Measurements from ENCODE around the gene CACNA2D4. TPM values are rescaled to one million over a fixed set of nuclear protein-coding genes. Genes with fewer than 3 reads are reported as not detected.

CACNA2D4 gene
- total RNA-seq, 1 donor from 2014 or later = not detected

DNA sequence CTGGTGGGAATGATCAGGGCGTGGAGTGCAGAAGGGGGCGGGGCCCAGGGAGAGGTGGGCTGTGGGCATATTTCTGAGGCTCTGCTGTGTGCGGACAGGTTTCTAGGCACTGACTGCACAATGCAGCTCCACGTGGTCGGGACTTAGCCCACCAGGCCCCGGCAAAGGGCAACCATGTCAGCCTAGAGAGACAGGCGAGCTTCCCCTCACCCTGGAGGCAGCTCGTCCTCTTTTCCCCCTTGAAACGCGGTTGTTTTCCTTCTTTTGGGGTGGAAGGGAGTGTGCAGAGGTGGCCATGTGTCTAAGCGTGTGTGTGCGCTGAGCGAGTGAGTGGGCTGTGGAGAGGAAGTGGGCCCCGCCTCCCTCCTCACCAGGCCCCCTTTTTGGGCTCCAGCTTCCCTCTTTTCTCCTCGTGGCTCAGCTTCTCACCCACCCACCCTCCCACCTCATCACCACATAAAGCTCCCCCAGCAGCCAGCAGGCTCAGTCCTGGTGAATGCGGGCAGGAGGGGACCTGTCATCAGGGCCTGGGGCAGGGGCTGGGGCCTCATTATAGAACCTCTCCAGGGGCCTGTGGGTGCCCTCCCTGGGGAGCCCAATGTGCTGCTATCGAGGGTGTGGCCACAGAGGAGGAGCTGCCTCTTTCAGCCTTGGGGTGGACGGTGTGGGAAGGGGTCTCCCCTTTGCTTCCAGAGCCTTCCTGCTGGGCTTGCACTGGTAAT lies 76.1 kb downstream of the CACNA2D4 start:
- TF ChIP-seq, protein P1, sequence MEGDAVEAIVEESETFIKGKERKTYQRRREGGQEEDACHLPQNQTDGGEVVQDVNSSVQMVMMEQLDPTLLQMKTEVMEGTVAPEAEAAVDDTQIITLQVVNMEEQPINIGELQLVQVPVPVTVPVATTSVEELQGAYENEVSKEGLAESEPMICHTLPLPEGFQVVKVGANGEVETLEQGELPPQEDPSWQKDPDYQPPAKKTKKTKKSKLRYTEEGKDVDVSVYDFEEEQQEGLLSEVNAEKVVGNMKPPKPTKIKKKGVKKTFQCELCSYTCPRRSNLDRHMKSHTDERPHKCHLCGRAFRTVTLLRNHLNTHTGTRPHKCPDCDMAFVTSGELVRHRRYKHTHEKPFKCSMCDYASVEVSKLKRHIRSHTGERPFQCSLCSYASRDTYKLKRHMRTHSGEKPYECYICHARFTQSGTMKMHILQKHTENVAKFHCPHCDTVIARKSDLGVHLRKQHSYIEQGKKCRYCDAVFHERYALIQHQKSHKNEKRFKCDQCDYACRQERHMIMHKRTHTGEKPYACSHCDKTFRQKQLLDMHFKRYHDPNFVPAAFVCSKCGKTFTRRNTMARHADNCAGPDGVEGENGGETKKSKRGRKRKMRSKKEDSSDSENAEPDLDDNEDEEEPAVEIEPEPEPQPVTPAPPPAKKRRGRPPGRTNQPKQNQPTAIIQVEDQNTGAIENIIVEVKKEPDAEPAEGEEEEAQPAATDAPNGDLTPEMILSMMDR (IDR thresholded peaks at IDR 0.05; ENCODE audit: partially characterized antibody, unreplicated experiment) = no peak
- Mint-ChIP-seq H3K27ac (ENCODE audit: unreplicated experiment) (no peak overlapping the region), H3K9me3 (ENCODE audit: unreplicated experiment) (no peaks in the 10 kb centered on the region), H3K4me3 (ENCODE audit: unreplicated experiment) (no peak overlapping the region), H3K27me3 (ENCODE audit: unreplicated experiment) (peaks cover 3% of the 10 kb centered on the region), H3K36me3 (ENCODE audit: unreplicated experiment) (no peaks in the 10 kb centered on the region), H3K4me1 (ENCODE audit: low read depth, unreplicated experiment) (peaks cover 10% of the 10 kb centered on the region)
- peak; percentile 15 for DNase-seq

DNA sequence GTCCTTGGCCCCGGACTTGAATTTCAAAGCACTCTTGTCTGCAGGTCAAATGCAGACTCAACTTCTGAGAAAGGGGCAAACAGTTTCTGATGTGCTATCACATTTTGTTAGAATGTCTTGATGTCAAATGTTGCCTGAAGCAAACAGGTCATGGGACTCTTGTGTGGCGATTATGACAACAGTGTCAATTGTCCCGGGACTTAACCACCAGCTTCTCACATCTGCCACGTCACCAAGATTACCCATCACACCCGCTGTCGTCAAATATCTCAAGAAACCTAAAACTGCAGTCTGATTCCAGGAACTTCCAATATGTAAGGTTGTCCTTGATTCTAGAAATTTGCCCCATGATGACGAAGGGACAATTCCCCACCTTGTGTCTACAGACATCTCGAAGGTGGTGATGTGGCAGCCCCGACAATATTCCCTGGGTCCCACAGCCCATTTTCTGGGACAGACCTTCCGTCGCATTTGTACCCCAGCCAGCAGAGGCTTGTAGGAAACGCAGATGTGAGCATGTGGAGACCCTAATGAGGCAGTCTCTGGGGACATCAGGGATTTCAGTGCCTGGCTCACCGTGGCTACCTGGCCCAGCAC lies 76.8 kb downstream of the CACNA2D4 start:
- H3K27me3 Mint-ChIP-seq (ENCODE audit: unreplicated experiment) = peaks cover 3% of the 10 kb centered on the region
- peak; percentile 5 for DNase-seq
- H3K4me1 Mint-ChIP-seq (ENCODE audit: low read depth, unreplicated experiment) = peaks cover 10% of the 10 kb centered on the region
- TF ChIP-seq, protein P1 (IDR thresholded peaks at IDR 0.05; ENCODE audit: partially characterized antibody, unreplicated experiment) = no peak
- no peak overlapping the region for H3K27ac Mint-ChIP-seq (ENCODE audit: unreplicated experiment)
- no peak overlapping the region for H3K4me3 Mint-ChIP-seq (ENCODE audit: unreplicated experiment)
- H3K36me3 Mint-ChIP-seq (ENCODE audit: unreplicated experiment) = no peaks in the 10 kb centered on the region
- no peaks in the 10 kb centered on the region for H3K9me3 Mint-ChIP-seq (ENCODE audit: unreplicated experiment)

DNA sequence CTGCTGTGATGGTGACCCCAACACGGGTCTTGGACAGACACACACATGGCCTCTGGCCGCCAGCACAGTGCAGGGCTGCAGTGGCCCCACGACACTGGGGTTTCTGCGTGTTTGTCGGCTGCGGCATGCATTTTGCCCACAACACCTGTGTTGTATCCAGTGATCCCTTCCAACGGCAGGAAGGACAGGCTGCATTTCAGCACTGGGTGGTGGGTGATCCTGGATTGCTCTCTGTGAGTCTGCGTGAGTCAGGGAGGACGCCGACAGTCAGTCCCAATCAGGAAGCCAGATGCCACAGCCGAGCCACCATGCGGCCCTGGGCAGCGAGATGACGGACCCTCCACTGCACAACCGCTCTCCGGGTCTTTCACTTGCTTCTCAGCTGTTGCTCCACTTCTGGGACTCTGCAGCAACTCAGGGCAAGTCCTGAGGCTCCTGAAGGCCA lies 77.4 kb downstream of the CACNA2D4 start:
- H3K4me3 Mint-ChIP-seq (ENCODE audit: unreplicated experiment) = no peak overlapping the region
- peaks cover 3% of the 10 kb centered on the region for H3K27me3 Mint-ChIP-seq (ENCODE audit: unreplicated experiment)
- peak; percentile 6 for DNase-seq
- H3K4me1 Mint-ChIP-seq (ENCODE audit: low read depth, unreplicated experiment) = peaks cover 12% of the 10 kb centered on the region
- H3K9me3 Mint-ChIP-seq (ENCODE audit: unreplicated experiment) = peaks cover 3% of the 10 kb centered on the region
- TF ChIP-seq, protein P1 (IDR thresholded peaks at IDR 0.05; ENCODE audit: partially characterized antibody, unreplicated experiment) = no peak
- no peak overlapping the region for H3K27ac Mint-ChIP-seq (ENCODE audit: unreplicated experiment)
- no peaks in the 10 kb centered on the region for H3K36me3 Mint-ChIP-seq (ENCODE audit: unreplicated experiment)

DNA sequence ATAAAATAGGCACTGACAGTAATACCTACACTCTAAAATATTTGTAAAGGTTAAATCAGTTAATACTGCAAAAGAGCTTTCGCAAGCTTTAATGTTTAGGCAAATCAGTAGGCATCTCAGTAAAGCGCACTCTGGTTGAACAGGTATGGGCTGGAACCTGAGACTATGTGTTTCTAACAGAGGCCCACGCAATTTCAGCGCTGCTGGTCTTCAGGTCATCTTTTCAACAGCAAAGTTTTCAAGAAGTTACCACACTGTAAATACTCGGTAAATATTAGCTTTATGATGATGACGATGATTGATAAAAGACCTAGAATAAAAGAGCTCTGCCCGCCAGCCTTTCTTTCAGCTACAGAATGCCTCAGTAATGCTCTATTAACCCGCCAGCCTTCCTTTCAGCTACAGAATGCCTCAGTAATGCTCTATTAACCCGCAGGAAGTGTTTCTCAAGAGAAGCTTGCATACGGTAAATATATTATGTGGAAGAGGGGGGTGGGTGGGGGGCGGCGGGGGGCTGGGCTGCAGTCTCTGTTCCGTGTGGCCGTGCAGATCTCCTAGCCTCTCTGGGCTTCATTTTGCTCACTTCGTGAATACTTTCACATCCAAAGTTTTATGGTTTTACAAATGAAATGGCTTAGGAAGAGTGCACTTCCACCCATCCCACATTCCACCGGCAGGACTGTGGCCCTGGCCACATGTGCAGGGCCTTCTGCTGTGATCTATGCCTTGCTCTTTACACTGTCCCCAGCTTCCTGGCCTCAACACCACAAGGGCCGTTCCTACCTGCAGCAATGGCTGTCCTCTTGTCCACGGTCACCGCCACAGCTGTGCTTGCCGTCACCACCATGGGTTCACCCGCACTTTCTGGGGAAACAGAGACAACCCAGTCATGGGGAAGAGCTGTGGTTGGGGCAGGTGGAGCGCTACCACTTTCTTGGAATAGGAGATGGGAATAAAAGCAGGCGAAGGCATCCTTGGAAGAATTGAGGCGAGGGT lies 78.2 kb downstream of the CACNA2D4 start:
- TF ChIP-seq, protein P1 (IDR thresholded peaks at IDR 0.05; ENCODE audit: partially characterized antibody, unreplicated experiment) = no peak
- H3K4me3 Mint-ChIP-seq (ENCODE audit: unreplicated experiment) = no peak overlapping the region
- no peak overlapping the region for H3K27ac Mint-ChIP-seq (ENCODE audit: unreplicated experiment)
- peaks cover 2% of the 10 kb centered on the region for H3K27me3 Mint-ChIP-seq (ENCODE audit: unreplicated experiment)
- peaks cover 13% of the 10 kb centered on the region for H3K4me1 Mint-ChIP-seq (ENCODE audit: low read depth, unreplicated experiment)
- peaks cover 3% of the 10 kb centered on the region for H3K9me3 Mint-ChIP-seq (ENCODE audit: unreplicated experiment)
- peaks cover 1% of the 10 kb centered on the region for H3K36me3 Mint-ChIP-seq (ENCODE audit: unreplicated experiment)
- peak; percentile 5 for DNase-seq
